A549 (cell line): ENCODE measurements around the gene CLSTN1. TPM values are rescaled to one million over a fixed set of nuclear protein-coding genes. Genes with fewer than 3 reads are reported as not detected.

Source experiments
- ATAC-seq, 2 experiments: fragments of 200-7000 bp in 1 of 2; fragments of >200 bp in 1 of 2; cut with Nextera tagmentation in 1 of 2; cut with Tn5 transposase in 1 of 2; 3 replicates each; pipeline versions ENCODE4 v1.8.0 to v1.9.1; 2018 to 2020; ENCODE audit warnings: mild to moderate bottlenecking in 1 of 2, moderate library complexity in 1 of 2
- CTCF ChIA-PET: fragments of 300-600 bp; sonication (Branson Sonifier 250); formaldehyde crosslinking; extraction: SDS; loops from one replicate; lab custom pipeline; 2021; ENCODE audit warnings: antibody characterized with exemption, inconsistent platforms; lab: Yijun Ruan, JAX
- POLR2A ChIA-PET: fragments of 350-600 bp; formaldehyde crosslinking; extraction: SDS; loops from one replicate; lab custom pipeline; 2021; ENCODE audit warnings: antibody characterized with exemption, inconsistent platforms; lab: Yijun Ruan, JAX
- DNase-seq, 2 experiments: peaks; one replicate each; pipeline versions ENCODE4 v3.0.0 to v3.0.0-alpha.2; 2011 to 2016; ENCODE audit warnings: low read depth in 1 of 2, low spot score in 1 of 2
- FAIRE-seq: peaks from 2 replicates; lab custom pipeline; 2011; peaks lifted over from hg19 to GRCh38; lab: Jason Lieb, UNC
- H3K27ac ChIP-seq, 2 experiments: fragments of >200 bp; sonication (Bioruptor Twin); formaldehyde crosslinking; 3 replicates each; pipeline ENCODE4 v1.5.1; 2016 to 2017
- H3K4me1 ChIP-seq: fragments of >200 bp; sonication (Bioruptor Twin); formaldehyde crosslinking; 3 replicates; pipeline ENCODE4 v1.6.1; 2016
- H3K4me2 ChIP-seq: fragments of >200 bp; sonication (Bioruptor Twin); formaldehyde crosslinking; 3 replicates; pipeline ENCODE4 v1.6.1; 2016
- H3K4me3 ChIP-seq: fragments of >200 bp; sonication (Bioruptor Twin); formaldehyde crosslinking; 3 replicates; pipeline ENCODE4 v1.5.1; 2016
- H3K9me3 ChIP-seq: fragments of >200 bp; sonication (Bioruptor Twin); formaldehyde crosslinking; 3 replicates; pipeline ENCODE4 v1.6.1; 2016
- ATOH8 ChIP-seq: fragments of 250-450 bp; sonication (Bioruptor Pico); IDR thresholded peaks from 2 replicates; pipeline ENCODE4 v1.5.0; 2020; ENCODE audit warnings: low read depth, mild to moderate bottlenecking, moderate library complexity
- BHLHE40 ChIP-seq: IDR thresholded peaks from 2 replicates; pipeline ENCODE4 v1.6.1; 2012; ENCODE audit warnings: low read depth, low read length, inconsistent platforms
- CBX2 ChIP-seq: fragments of 200-600 bp; sonication (generic); IDR thresholded peaks from 2 replicates; pipeline ENCODE4 v1.6.1; 2016; ENCODE audit warnings: low read depth, mild to moderate bottlenecking, borderline replicate concordance
- CHD2 ChIP-seq: fragments of 150-350 bp; IDR thresholded peaks from 2 replicates; pipeline ENCODE4 v1.6.1; 2014; ENCODE audit warnings: low read length; ENCODE audit not compliant: partially characterized antibody
- CHD4 ChIP-seq: fragments of 200-600 bp; sonication (generic); IDR thresholded peaks from 2 replicates; pipeline ENCODE4 v1.6.1; 2016; ENCODE audit warnings: antibody characterized with exemption, mild to moderate bottlenecking, borderline replicate concordance
- CTCF ChIP-seq: fragments of >200 bp; sonication (Bioruptor Twin); formaldehyde crosslinking; IDR thresholded peaks from 3 replicates; pipeline ENCODE4 v1.5.1; 2016
- EHF ChIP-seq: fragments of 250-450 bp; sonication (Bioruptor Pico); IDR thresholded peaks from 2 replicates; pipeline ENCODE4 v1.5.0; 2020; ENCODE audit warnings: mild to moderate bottlenecking
- EHMT2 ChIP-seq: fragments of 200-600 bp; sonication (generic); IDR thresholded peaks from 2 replicates; pipeline ENCODE4 v1.6.1; 2016; ENCODE audit warnings: antibody characterized with exemption, low read depth, mild to moderate bottlenecking, moderate library complexity
- ESRRA ChIP-seq: fragments of 150-350 bp; IDR thresholded peaks from 2 replicates; pipeline ENCODE4 v1.6.1; 2014; ENCODE audit warnings: mild to moderate bottlenecking, low read length, borderline replicate concordance
- FOXS1 ChIP-seq: fragments of 250-450 bp; sonication (Bioruptor Pico); IDR thresholded peaks from 2 replicates; pipeline ENCODE4 v1.5.0; 2020; ENCODE audit warnings: mild to moderate bottlenecking, moderate library complexity
- GATA3 ChIP-seq: IDR thresholded peaks from 2 replicates; pipeline ENCODE4 v1.6.1; 2012; ENCODE audit warnings: borderline replicate concordance
- HEYL ChIP-seq: fragments of 250-450 bp; sonication (Bioruptor Pico); IDR thresholded peaks from 2 replicates; pipeline ENCODE4 v1.8.0; 2021; ENCODE audit warnings: mild to moderate bottlenecking, moderate library complexity
- HOXA7 ChIP-seq: fragments of 250-450 bp; sonication (Bioruptor Pico); IDR thresholded peaks from 2 replicates; pipeline ENCODE4 v1.5.0; 2020; ENCODE audit warnings: mild to moderate bottlenecking, moderate library complexity
- HOXB13 ChIP-seq: fragments of 250-450 bp; sonication (Bioruptor Pico); IDR thresholded peaks from 2 replicates; pipeline ENCODE4 v1.5.0; 2020; ENCODE audit warnings: low read depth, mild to moderate bottlenecking, moderate library complexity
- HOXB5 ChIP-seq: fragments of 250-450 bp; sonication (Bioruptor Pico); IDR thresholded peaks from 2 replicates; pipeline ENCODE4 v1.5.0; 2020; ENCODE audit warnings: mild to moderate bottlenecking, moderate library complexity
- JUN ChIP-seq, 2 experiments: fragments of >200 bp; sonication (Bioruptor Twin); formaldehyde crosslinking; IDR thresholded peaks; 2 replicates in 1 of 2; 3 replicates in 1 of 2; pipeline ENCODE4 v1.6.1; 2016 to 2017
- JUNB ChIP-seq: fragments of >200 bp; sonication (Bioruptor Twin); formaldehyde crosslinking; IDR thresholded peaks from 2 replicates; pipeline ENCODE4 v1.6.1; 2016
- MAFK ChIP-seq: fragments of 450-650 bp; IDR thresholded peaks from 2 replicates; pipeline ENCODE4 v1.6.1; 2014; ENCODE audit not compliant: partially characterized antibody
- MYC ChIP-seq: IDR thresholded peaks from 2 replicates; pipeline ENCODE4 v1.6.1; 2012; ENCODE audit warnings: mild to moderate bottlenecking, inconsistent platforms, low read length, improper control_type of control experiment, borderline replicate concordance
- NPAS2 ChIP-seq: fragments of 250-450 bp; sonication (Bioruptor Pico); IDR thresholded peaks from 2 replicates; pipeline ENCODE4 v1.8.0; 2022; ENCODE audit warnings: mild to moderate bottlenecking, moderate library complexity, borderline replicate concordance
- NR3C1 ChIP-seq: fragments of >200 bp; sonication (Bioruptor Twin); formaldehyde crosslinking; IDR thresholded peaks from 3 replicates; pipeline ENCODE4 v1.6.1; 2017
- PHF8 ChIP-seq: fragments of 200-600 bp; sonication (generic); IDR thresholded peaks from 2 replicates; pipeline ENCODE4 v1.6.1; 2016; ENCODE audit warnings: low read depth, mild to moderate bottlenecking, antibody characterized with exemption, moderate library complexity, borderline replicate concordance
- RAD21 ChIP-seq, 2 experiments: fragments of >200 bp in 1 of 2; sonication (Bioruptor Twin) in 1 of 2; formaldehyde crosslinking in 1 of 2; IDR thresholded peaks in 1 of 2; conservative IDR thresholded peaks in 1 of 2; 2 replicates in 1 of 2; 3 replicates in 1 of 2; pipeline ENCODE4 v1.6.1; 2012 to 2018; ENCODE audit warnings: inconsistent platforms in 1 of 2
- RFX5 ChIP-seq: fragments of 450-650 bp; IDR thresholded peaks from 2 replicates; pipeline ENCODE4 v1.7.1; 2014; ENCODE audit warnings: antibody characterized with exemption, mild to moderate bottlenecking, moderate library complexity
- TFCP2L1 ChIP-seq: fragments of 250-450 bp; sonication (Bioruptor Pico); IDR thresholded peaks from 2 replicates; pipeline ENCODE4 v1.5.0; 2021; ENCODE audit warnings: mild to moderate bottlenecking
- TP53 ChIP-seq: fragments of 250-450 bp; sonication (Bioruptor Pico); IDR thresholded peaks from 2 replicates; pipeline ENCODE4 v1.5.0; 2021; ENCODE audit warnings: mild to moderate bottlenecking, moderate library complexity
- ZFP36 ChIP-seq: fragments of 450-650 bp; IDR thresholded peaks from 2 replicates; pipeline ENCODE4 v1.6.1; 2014; ENCODE audit warnings: borderline replicate concordance; ENCODE audit not compliant: partially characterized antibody
- ZNF302 ChIP-seq: fragments of 250-450 bp; sonication (Bioruptor Pico); IDR thresholded peaks from 2 replicates; pipeline ENCODE4 v1.9.0; 2021; ENCODE audit warnings: inconsistent platforms, mild to moderate bottlenecking, moderate library complexity
- WGBS: methylation state at CpG from one replicate; pipeline ENCODE4 v1.1.6; 2017; ENCODE audit errors: missing lambda C conversion rate; 5-methylcytosine and 5-hydroxymethylcytosine counted together
- polyA minus RNA-seq: library from RNA; depleted of rRNA, polyadenylated mRNA; stranded (reverse); fragments of >200 nt; gene quantifications from 2 replicates; pipeline ENCODE4 v1.2.3, GENCODE V29; 2011; rRNA and poly(A)+ RNA removed
- polyA plus RNA-seq, 4 experiments: library from polyadenylated mRNA; depleted of rRNA in 3 of 4; stranded (reverse); fragments of >200 nt; fragmentation: RNase III in 1 of 4; extraction: RNeasy Plus Mini Kit Qiagen cat#74134 plus additional on column Dnase treatment in 1 of 4; gene quantifications; 2 replicates in 3 of 4; 3 replicates in 1 of 4; pipeline ENCODE4 v1.2.3, GENCODE V29; 2011 to 2017
- TF ChIP-seq, protein P1 (sequence below): fragments of 150-350 bp; IDR thresholded peaks from 2 replicates; pipeline ENCODE4 v1.6.1; 2014; ENCODE audit warnings: low read depth, mild to moderate bottlenecking, low read length
- TF ChIP-seq, protein P2 (sequence below): IDR thresholded peaks from 2 replicates; pipeline ENCODE4 v1.6.1; 2012; ENCODE audit warnings: low read depth, borderline replicate concordance
- TF ChIP-seq, protein P3 (sequence below): IDR thresholded peaks from 2 replicates; pipeline ENCODE4 v1.6.1; 2012
- TF ChIP-seq, protein P4 (sequence below): fragments of >200 bp; sonication (Bioruptor Twin); formaldehyde crosslinking; IDR thresholded peaks from 3 replicates; pipeline ENCODE4 v1.6.1; 2016

CLSTN1 gene
- polyA plus RNA-seq (2011; rRNA removed) (27.3 and 42.9 TPM in 2 replicates), polyA plus RNA-seq (2017; fragmentation: RNase III; extraction: RNeasy Plus Mini Kit Qiagen cat#74134 plus additional on column Dnase treatment) (50.8 to 57.5 TPM (median 56.1 TPM) in 3 replicates), polyA minus RNA-seq (35.7 and 40.2 TPM in 2 replicates)
- polyA plus RNA-seq (2012; cell fraction: cytosol; rRNA removed) = 30.1 and 33.3 TPM in 2 replicates
- polyA plus RNA-seq (2012; cell fraction: nucleus; rRNA removed) = 98.4 and 100 TPM in 2 replicates

DNA sequence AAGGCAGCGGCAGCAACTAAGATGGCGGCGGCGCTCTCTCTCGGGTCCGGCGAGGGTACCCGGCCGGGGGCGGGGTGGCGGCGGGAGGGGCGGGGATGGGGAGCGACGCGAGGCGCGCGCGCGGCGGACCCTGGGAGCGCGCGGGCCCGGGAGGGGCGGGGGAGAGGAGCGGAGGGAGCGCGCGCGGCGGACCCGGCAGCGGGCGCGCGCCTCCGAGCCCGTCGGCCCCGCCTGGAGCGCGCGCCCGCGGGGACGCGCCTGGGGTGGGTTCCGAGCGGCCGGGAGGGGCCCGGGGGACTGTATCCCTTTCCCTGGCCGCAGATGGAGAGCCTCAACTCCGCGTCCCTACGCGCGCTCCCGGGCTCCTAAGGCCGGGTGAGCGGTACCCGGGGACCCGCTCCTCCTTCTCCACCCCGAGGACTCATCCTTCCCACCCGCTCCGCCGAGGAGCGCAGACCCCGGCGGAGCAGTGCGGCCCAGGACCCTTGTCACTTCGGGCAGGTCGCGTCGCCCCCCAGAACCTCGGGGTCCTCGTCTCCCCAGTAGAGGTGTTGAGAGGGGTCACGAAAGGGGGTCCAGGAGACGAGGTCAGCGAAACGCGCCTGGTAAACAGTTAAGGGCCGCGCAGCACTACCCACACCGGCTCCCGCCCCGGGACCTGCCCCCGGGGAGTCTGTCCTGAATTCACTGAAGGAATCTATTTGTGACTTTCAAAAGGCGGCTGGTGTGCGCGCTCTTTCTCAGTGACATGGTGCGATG lies at the start of gene CLSTN1:
CLSTN1 (minus strand) TSS at position 23 of the 759 bp plus-strand sequence. CDS start 232 bp downstream, outside the sequence.
- H3K4me2 ChIP-seq = peak within 1 kb of the TSS; percentile 97
- peak within 1 kb of the TSS; percentile 96 to 100 for H3K27ac ChIP-seq
- FAIRE-seq (no peak), DNase-seq (peak; percentile 75 to 85), ATAC-seq (peak; percentile 71 to 76)
- CTCF ChIA-PET = no interaction called here
- H3K4me1 ChIP-seq = peaks cover 48% of the 10 kb centered on the region
- POLR2A ChIA-PET = no interaction called here
- WGBS = 4% methylated on average over 21 of the region's 93 CpGs
- H3K9me3 ChIP-seq = no peaks in the 10 kb centered on the region
- peak within 1 kb of the TSS; percentile 99 for H3K4me3 ChIP-seq
- TF ChIP-seq ESRRA (no peak), ZNF302 (no peak), CTCF (no peak), TFCP2L1 (CRISPR knock-in tag) (no peak), JUNB (no peak), CHD4 (no peak), CBX2 (no peak), MYC (no peak), EHF (CRISPR knock-in tag) (no peak), EHMT2 (no peak), MAFK (no peak), HOXB13 (CRISPR knock-in tag) (no peak), ZFP36 (no peak), PHF8 (peak; percentile 21; the same call in 1 of the 2 replicates), NPAS2 (no peak), BHLHE40 (no peak), NR3C1 (no peak), TP53 (CRISPR knock-in tag) (no peak), HOXA7 (CRISPR knock-in tag) (no peak), FOXS1 (CRISPR knock-in tag) (no peak), RAD21 (conservative IDR thresholded peaks at IDR 0.05 in 1 of 2, IDR thresholded peaks at IDR 0.05 in 1 of 2) (no peak), JUN (IDR thresholded peaks at IDR 0.05) (no peak; a peak in 1 of 5 replicates), HOXB5 (CRISPR knock-in tag) (no peak), ATOH8 (no peak), HEYL (CRISPR knock-in tag) (no peak), GATA3 (no peak), RFX5 (no peak), CHD2 (no peak)
- TF ChIP-seq, protein P1, sequence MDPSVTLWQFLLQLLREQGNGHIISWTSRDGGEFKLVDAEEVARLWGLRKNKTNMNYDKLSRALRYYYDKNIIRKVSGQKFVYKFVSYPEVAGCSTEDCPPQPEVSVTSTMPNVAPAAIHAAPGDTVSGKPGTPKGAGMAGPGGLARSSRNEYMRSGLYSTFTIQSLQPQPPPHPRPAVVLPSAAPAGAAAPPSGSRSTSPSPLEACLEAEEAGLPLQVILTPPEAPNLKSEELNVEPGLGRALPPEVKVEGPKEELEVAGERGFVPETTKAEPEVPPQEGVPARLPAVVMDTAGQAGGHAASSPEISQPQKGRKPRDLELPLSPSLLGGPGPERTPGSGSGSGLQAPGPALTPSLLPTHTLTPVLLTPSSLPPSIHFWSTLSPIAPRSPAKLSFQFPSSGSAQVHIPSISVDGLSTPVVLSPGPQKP = no peak
- TF ChIP-seq, protein P2, sequence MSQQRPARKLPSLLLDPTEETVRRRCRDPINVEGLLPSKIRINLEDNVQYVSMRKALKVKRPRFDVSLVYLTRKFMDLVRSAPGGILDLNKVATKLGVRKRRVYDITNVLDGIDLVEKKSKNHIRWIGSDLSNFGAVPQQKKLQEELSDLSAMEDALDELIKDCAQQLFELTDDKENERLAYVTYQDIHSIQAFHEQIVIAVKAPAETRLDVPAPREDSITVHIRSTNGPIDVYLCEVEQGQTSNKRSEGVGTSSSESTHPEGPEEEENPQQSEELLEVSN = 0 out of 2 replicates have a peak, but pooled peaks have one; percentile 23
- TF ChIP-seq, protein P3, sequence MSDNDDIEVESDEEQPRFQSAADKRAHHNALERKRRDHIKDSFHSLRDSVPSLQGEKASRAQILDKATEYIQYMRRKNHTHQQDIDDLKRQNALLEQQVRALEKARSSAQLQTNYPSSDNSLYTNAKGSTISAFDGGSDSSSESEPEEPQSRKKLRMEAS = peak; percentile 9
- TF ChIP-seq, protein P4, sequence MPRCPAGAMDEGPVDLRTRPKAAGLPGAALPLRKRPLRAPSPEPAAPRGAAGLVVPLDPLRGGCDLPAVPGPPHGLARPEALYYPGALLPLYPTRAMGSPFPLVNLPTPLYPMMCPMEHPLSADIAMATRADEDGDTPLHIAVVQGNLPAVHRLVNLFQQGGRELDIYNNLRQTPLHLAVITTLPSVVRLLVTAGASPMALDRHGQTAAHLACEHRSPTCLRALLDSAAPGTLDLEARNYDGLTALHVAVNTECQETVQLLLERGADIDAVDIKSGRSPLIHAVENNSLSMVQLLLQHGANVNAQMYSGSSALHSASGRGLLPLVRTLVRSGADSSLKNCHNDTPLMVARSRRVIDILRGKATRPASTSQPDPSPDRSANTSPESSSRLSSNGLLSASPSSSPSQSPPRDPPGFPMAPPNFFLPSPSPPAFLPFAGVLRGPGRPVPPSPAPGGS = 0 out of 3 replicates have a peak, but pooled peaks have one; percentile 64
